Measurements from ENCODE around the gene STAB1. TPM values are rescaled to one million over a fixed set of nuclear protein-coding genes. Genes with fewer than 3 reads are reported as not detected.

The STAB1 gene
- total RNA-seq, 3 donors from 2014 or later (not counting 1 experiment from before 2014, with no cell fraction given), result 1.8 to 26.5 (median 5.9) TPM

DNA sequence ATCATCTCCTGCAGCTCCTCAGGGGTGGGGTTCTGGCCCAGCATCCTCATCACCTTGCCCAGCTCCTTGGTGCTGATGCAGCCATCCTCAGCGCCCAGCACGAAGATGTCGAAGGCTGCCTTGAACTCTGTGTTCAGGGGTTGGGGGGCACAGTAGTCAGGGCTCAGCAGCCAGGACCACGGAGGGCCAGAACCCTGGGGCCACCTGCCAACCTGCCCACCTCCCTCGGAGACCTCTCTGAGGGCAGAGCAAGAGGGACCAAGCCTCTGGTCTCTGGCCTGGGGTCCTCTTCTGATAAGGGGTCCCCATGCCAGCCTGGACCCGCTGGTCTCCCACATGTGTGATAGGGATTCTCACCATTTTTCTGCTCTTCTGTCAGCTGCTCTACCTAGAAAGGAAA is 43.0 kb upstream of the STAB1 start:
- no peak for DNase-seq
- Mint-ChIP-seq H3K4me3 (no peak overlapping the region), H3K9me3 (no peaks in the 10 kb centered on the region), H3K27me3 (ENCODE audit: low read depth in 2 of 2) (no peaks in the 10 kb centered on the region), H3K36me3 (no peaks in the 10 kb centered on the region), H3K4me1 (peaks cover 24 to 29% of the 10 kb centered on the region in 2 donors), H3K27ac (no peak overlapping the region)
- Histone ChIP-seq H3K36me3 (ENCODE audit: control insufficient read depth, insufficient read depth, low read length) (no peaks in the 10 kb centered on the region), H3K27ac (ENCODE audit: low read length) (no peak overlapping the region), H3K9me3 (ENCODE audit: control insufficient read depth, insufficient read depth, low read length) (no peaks in the 10 kb centered on the region), H3K27me3 (ENCODE audit: control insufficient read depth, insufficient read depth, low read length) (no peaks in the 10 kb centered on the region), H3K4me1 (ENCODE audit: control insufficient read depth, insufficient read depth, low read length) (peaks cover 27% of the 10 kb centered on the region), H3K4me3 (ENCODE audit: low read length) (no peak overlapping the region)
- intact Hi-C loops (cut with micrococcal nuclease), result no loop called here
- TF ChIP-seq, protein P1, sequence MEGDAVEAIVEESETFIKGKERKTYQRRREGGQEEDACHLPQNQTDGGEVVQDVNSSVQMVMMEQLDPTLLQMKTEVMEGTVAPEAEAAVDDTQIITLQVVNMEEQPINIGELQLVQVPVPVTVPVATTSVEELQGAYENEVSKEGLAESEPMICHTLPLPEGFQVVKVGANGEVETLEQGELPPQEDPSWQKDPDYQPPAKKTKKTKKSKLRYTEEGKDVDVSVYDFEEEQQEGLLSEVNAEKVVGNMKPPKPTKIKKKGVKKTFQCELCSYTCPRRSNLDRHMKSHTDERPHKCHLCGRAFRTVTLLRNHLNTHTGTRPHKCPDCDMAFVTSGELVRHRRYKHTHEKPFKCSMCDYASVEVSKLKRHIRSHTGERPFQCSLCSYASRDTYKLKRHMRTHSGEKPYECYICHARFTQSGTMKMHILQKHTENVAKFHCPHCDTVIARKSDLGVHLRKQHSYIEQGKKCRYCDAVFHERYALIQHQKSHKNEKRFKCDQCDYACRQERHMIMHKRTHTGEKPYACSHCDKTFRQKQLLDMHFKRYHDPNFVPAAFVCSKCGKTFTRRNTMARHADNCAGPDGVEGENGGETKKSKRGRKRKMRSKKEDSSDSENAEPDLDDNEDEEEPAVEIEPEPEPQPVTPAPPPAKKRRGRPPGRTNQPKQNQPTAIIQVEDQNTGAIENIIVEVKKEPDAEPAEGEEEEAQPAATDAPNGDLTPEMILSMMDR (IDR thresholded peaks at IDR 0.05), result no peak
- no peak for ATAC-seq
- 97% methylated on average over 6 of the region's 6 CpGs for WGBS (ENCODE audit: insufficient coverage)

DNA sequence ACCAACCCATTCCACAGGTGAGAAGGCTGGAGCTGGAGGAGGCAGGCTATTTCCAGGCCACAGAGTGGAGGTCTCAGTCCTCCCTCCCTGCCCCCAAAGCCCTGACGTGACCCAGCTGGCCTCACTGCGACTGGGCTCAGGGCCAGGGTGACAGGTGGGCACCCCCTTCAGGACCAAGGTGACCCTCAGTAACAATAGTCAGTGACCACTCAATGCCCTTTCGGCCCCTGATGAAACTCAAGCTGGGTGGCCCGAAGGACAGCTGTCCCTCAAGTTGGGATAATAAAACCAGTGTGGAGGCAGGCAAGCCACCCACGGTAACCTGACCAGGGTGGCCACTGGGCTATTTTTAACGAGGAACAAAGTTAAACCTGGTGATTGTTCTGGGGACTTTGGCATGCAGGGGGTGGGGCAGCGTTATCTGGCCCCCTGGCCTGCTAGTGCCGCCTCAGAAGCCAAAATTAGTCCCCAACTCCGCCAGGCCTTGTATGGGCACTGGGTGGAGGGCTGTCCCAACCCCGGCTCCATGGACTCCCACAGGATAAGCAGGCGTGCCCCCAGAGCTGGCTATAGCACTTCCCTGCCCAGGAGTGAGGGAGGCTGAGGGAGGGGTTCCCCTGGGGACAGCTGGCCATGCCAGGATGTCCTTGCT is 42.4 kb upstream of the STAB1 start:
- Mint-ChIP-seq H3K4me1 (peaks cover 28 to 33% of the 10 kb centered on the region in 2 donors), H3K36me3 (no peaks in the 10 kb centered on the region), H3K9me3 (no peaks in the 10 kb centered on the region), H3K27me3 (ENCODE audit: low read depth in 2 of 2) (no peaks in the 10 kb centered on the region), H3K4me3 (no peak overlapping the region), H3K27ac (no peak overlapping the region)
- DNase-seq (no peak), ATAC-seq (no peak)
- no peaks in the 10 kb centered on the region for H3K9me3 ChIP-seq (ENCODE audit: control insufficient read depth, insufficient read depth, low read length)
- H3K4me1 ChIP-seq (ENCODE audit: control insufficient read depth, insufficient read depth, low read length), result peaks cover 33% of the 10 kb centered on the region
- H3K4me3 ChIP-seq (ENCODE audit: low read length), result no peak overlapping the region
- 90% methylated on average over 11 of the region's 11 CpGs for WGBS (ENCODE audit: insufficient coverage)
- TF ChIP-seq, protein P1 (IDR thresholded peaks at IDR 0.05), result no peak
- H3K27me3 ChIP-seq (ENCODE audit: control insufficient read depth, insufficient read depth, low read length), result no peaks in the 10 kb centered on the region
- no peak overlapping the region for H3K27ac ChIP-seq (ENCODE audit: low read length)
- intact Hi-C loops (cut with micrococcal nuclease), result no loop called here
- H3K36me3 ChIP-seq (ENCODE audit: control insufficient read depth, insufficient read depth, low read length), result no peaks in the 10 kb centered on the region

DNA sequence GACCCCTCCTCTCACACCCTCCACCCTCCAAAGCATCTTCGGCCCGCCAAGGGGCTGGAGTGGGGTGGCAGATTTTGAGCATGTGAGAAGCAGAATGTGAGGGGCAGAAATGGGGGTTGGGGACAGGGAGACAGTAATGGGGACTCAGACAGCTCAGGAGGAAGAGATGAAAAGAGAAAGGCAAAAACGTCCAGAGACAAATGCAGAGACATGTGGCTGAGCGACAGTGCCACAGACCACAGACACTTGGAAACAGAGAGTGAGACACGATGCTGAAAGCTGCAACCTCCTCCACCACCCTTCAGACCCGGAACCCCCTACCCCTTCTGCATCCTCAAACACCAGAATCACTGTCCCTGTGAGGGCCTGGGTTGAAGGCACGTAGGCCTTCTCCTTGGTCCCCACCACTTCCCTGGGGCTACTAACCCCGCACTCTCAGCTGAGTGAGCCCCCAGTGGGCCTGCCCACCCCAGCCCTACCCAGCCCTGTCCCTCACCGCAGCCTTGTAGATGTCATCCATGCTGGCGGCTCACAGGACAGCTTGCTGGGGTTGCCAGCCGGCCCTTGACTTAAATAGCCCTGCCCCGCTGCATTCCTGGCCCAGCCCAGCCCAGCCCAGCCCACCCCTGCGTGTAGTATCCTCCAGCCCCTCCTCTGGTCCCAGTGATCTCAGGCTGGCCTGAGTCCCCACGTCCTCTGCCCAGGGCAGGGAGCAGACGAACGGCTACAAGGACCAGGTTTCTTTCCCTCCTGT is 41.5 kb upstream of the STAB1 start, which contains the start of gene TNNC1:
TSS of gene TNNC1 (minus strand) at position 546 of the 754 bp plus-strand sequence. CDS start at position 520, 26 bp downstream.
- DNase-seq (no peak), ATAC-seq (no peak)
- Histone ChIP-seq H3K9me3 (ENCODE audit: control insufficient read depth, insufficient read depth, low read length) (no peaks in the 10 kb centered on the region), H3K4me3 (ENCODE audit: low read length) (peak within 1 kb of the TSS; percentile 59), H3K27me3 (ENCODE audit: control insufficient read depth, insufficient read depth, low read length) (no peaks in the 10 kb centered on the region), H3K36me3 (ENCODE audit: control insufficient read depth, insufficient read depth, low read length) (peaks cover under 1% of the 10 kb centered on the region), H3K4me1 (ENCODE audit: control insufficient read depth, insufficient read depth, low read length) (peaks cover 40% of the 10 kb centered on the region), H3K27ac (ENCODE audit: low read length) (peak within 1 kb of the TSS; percentile 88)
- Mint-ChIP-seq H3K27ac (peak within 1 kb of the TSS; percentile 95 to 96), H3K9me3 (no peaks in the 10 kb centered on the region), H3K36me3 (no peaks in the 10 kb centered on the region), H3K27me3 (ENCODE audit: low read depth in 2 of 2) (no peaks in the 10 kb centered on the region), H3K4me1 (peaks cover 38 to 43% of the 10 kb centered on the region in 2 donors), H3K4me3 (peak within 1 kb of the TSS; percentile 96)
- WGBS (ENCODE audit: insufficient coverage), result 77% methylated on average over 16 of the region's 16 CpGs
- TF ChIP-seq, protein P1 (IDR thresholded peaks at IDR 0.05), result no peak
- intact Hi-C loops (cut with micrococcal nuclease), result no loop called here

All from natural killer cell (primary cell).